RWPE1 (cell line): ENCODE measurements around the gene FASTKD3.
"Not testable (repeated sequence)": the region's sequence is repeated elsewhere in the genome, so short reads cannot be mapped to it uniquely, and the experiment has no call there.

Experiments
- CTCF ChIA-PET: fragments of 350-600 bp; sonication (Branson Sonifier 250); formaldehyde crosslinking; extraction: SDS; loops from one replicate; lab custom pipeline; 2021; lab: Yijun Ruan, JAX
- POLR2A ChIA-PET: fragments of 400-600 bp; formaldehyde crosslinking; extraction: SDS; loops from one replicate; lab custom pipeline; 2020; ENCODE audit warnings: antibody characterized with exemption; ENCODE audit not compliant: low non-redundant PET; lab: Yijun Ruan, JAX
- DNase-seq: peaks from one replicate; pipeline ENCODE4 v3.0.0; 2012; ENCODE audit warnings: low spot score
- H3K27ac ChIP-seq: fragments of 450-650 bp; 2 replicates; pipeline ENCODE4 v1.5.1; 2017
- TF ChIP-seq, protein P1 (sequence below): fragments of 450-650 bp; conservative IDR thresholded peaks from 2 replicates; pipeline ENCODE4 v1.5.1; 2017; ENCODE audit warnings: low read depth, mild to moderate bottlenecking

The FASTKD3 gene, protein sequence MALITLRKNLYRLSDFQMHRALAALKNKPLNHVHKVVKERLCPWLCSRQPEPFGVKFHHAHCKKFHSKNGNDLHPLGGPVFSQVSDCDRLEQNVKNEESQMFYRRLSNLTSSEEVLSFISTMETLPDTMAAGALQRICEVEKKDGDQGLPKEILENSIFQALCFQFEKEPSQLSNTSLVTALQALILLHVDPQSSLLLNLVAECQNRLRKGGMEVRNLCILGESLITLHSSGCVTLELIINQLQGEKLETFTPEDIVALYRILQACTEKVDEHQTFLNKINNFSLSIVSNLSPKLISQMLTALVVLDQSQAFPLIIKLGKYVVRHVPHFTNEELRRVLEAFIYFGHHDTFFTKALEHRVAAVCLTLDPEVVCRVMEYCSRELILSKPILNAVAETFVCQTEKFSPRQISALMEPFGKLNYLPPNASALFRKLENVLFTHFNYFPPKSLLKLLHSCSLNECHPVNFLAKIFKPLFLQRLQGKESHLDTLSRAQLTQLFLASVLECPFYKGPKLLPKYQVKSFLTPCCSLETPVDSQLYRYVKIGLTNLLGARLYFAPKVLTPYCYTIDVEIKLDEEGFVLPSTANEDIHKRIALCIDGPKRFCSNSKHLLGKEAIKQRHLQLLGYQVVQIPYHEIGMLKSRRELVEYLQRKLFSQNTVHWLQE

DNA sequence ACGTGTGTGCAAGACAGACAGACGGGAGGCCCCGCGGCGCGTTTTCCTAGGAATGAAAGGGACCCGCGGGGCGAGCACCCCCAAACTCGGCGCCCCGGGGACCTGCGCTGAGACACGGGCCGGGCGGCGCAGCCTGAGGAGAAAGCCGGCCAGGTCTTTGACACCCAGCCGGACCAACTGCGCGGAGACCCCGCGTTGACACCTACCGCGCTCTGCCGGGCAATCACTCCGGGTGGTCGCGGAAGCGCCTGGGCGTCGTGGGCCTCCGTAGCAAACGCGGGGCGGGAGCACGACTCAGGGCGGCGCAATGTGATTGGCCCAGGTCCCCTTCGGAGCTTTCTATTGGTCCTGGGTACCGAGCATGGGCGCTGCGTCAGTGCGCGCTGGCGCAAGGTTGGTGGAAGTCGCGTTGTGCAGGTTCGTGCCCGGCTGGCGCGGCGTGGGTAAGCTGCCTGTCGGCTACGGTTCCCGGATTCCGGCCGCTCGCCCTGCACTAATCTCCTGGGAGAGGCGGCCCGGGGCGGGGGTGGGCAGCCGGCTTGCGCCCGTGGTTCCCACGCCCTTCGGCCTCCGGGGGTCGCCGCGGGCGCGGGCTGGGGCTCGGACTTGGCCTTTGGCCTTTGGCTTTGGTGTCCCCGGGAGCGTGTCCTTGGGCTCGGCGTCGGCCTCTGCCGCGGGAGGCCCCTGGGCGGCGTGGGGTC, at the start of gene FASTKD3, which contains the start of gene MTRR:
Gene FASTKD3, minus strand, starts transcription at position 259 of the 701 bp plus-strand sequence. CDS start 948 bp downstream, outside the sequence.
Gene MTRR, plus strand, starts transcription at position 376 of the 701 bp plus-strand sequence. CDS start 1,647 bp downstream, outside the sequence.
- peak within 1 kb of the TSS; percentile 75 for H3K27ac ChIP-seq
- ChIA-PET CTCF (interaction anchor here (1.4 kb wide), 1 partner anchor 18 kb away, joined by 4 read pairs; no protein-coding TSS in a partner anchor), POLR2A (interaction anchor here (0.6 kb wide), 1 partner anchor 11 kb away, joined by 3 read pairs; no protein-coding TSS in a partner anchor)
- DNase-seq = peak; percentile 95
- TF ChIP-seq, protein P1, sequence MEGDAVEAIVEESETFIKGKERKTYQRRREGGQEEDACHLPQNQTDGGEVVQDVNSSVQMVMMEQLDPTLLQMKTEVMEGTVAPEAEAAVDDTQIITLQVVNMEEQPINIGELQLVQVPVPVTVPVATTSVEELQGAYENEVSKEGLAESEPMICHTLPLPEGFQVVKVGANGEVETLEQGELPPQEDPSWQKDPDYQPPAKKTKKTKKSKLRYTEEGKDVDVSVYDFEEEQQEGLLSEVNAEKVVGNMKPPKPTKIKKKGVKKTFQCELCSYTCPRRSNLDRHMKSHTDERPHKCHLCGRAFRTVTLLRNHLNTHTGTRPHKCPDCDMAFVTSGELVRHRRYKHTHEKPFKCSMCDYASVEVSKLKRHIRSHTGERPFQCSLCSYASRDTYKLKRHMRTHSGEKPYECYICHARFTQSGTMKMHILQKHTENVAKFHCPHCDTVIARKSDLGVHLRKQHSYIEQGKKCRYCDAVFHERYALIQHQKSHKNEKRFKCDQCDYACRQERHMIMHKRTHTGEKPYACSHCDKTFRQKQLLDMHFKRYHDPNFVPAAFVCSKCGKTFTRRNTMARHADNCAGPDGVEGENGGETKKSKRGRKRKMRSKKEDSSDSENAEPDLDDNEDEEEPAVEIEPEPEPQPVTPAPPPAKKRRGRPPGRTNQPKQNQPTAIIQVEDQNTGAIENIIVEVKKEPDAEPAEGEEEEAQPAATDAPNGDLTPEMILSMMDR = no peak

DNA sequence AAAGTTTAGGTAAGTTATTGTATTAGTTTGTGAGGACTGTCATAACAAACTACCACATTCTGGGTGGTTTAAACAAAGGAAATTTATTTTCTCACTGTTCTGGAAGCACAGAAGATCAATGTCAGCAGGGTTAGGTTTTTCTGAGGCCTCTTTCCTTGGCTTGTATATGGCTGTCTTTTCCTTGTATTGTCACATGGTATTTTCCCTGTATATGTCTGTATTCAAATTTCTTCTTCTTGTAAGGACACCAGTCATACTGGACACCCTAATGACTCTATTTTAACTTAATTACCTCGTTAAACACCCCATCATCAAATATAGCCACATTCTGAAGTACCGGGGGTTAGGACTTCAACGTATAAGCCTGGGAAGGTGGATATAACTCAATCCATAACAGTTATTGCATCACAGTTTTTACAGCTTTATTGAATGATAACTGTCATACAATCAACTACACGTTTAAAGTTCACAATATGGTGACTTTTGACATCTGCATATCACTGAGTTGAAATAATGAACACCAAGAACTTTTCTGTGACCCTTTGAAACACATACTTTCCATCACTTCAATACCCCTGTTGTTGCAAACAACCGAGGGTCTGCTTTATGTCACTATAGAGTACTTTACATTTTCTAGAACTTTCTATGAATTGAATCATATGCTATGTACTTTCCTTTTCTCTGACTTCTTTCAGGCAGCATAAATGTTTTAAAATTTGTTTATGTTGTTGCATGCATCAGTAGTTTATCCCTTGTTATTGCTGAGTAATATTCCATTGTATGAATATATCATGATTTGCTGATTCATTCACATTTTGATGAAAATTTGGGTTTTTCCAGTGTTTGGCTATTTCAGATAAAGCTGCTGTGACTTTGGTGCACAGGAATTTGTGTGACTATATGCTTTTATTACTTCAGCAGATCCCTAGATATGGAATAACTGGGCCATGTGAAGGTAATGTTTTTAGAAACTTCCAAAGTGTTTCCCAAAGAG, 48.6 kb upstream of the FASTKD3 start:
- TF ChIP-seq, protein P1 = no peak
- ChIA-PET CTCF (interaction anchor here (1.0 kb wide), 1 partner anchor 11 kb away, joined by 3 read pairs; no protein-coding TSS in a partner anchor), POLR2A (no interaction called here)
- DNase-seq = no peak
- H3K27ac ChIP-seq = no peak overlapping the region

DNA sequence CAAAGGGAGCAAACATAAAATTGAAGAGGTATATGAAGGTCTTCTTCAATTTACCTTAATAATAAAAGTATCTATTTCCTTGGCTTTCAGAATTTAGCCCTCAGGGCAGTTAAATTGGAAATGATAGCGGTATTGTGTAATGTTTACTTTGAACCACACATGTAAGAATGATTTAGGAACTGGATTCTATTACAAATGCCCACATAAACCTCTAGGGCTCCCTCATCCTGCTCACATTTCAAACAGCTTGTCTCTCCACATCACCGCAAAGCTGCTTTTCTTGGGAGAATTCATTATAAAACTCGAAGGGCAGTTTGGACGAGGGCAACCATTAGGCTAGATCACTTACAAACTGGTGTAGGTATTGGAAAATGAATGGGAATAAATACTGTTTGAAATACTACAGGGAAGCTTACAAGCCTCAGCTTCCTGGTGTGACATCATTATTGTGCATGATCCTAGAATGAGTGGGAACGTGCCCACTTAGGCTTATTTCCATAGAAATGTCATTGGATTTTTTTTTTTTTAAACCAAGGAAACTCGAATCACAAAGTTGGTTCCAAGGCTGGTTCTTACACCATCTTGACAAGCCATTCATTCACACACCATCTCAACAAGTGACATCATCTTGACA, 47.5 kb upstream of the FASTKD3 start:
- no peak for DNase-seq
- ChIA-PET CTCF (no interaction called here), POLR2A (no interaction called here)
- H3K27ac ChIP-seq = no peak overlapping the region
- TF ChIP-seq, protein P1 = no peak

DNA sequence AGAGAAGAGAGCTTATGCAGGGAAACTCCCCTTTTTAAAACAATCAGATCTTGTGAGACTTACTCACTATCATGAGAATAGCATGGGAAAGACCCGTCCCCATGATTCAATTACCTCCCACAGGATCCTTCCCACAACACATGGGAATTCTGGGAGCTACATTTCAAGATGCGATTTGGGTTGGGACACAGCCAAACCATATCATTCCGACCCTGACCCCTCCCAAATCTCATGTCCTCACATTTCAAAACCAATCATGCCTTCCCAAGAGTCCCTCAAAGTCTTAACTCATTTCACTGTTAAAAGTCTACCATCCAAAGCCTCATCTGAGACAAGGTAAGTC, 42.6 kb upstream of the FASTKD3 start:
- DNase-seq, POLR2A ChIA-PET, H3K27ac ChIP-seq, CTCF ChIA-PET: not testable (repeated sequence)

GRCh38 chr5:7910738-7911428, 42.1 kb upstream of the FASTKD3 start:
- no peak for DNase-seq
- ChIA-PET CTCF (no interaction called here), POLR2A (no interaction called here)
- no peak overlapping the region for H3K27ac ChIP-seq
- TF ChIP-seq, protein P1 = no peak
